Astrocyte of the spinal cord (primary cell): Measurements from ENCODE around the gene SATB1.

Experiments
- DNase-seq: peaks from one replicate; pipeline ENCODE4 v3.0.0; 2011; ENCODE audit warnings: low read depth, low spot score
- H3K4me3 ChIP-seq: 2 replicates; pipeline ENCODE4 v1.5.1; 2011; ENCODE audit warnings: low read depth, mild to moderate bottlenecking, low read length, moderate library complexity
- CTCF ChIP-seq: IDR thresholded peaks from 2 replicates; pipeline ENCODE4 v1.5.1; 2012; ENCODE audit warnings: low read depth, mild to moderate bottlenecking, low read length, inconsistent platforms
- in situ Hi-C: cut with HindIII; loops from 2 replicates; pipeline ENCODE4 v1.10.0; 2017; ENCODE audit warnings: low sequenced_read_pairs

Gene SATB1

GRCh38 chr3:18446149-18446825 is 21.1 kb upstream of the SATB1 start:
- in situ Hi-C loops, result no loop called here
- H3K4me3 ChIP-seq, result no peak overlapping the region
- no peak for DNase-seq
- TF ChIP-seq CTCF, result no peak

GRCh38 chr3:18445401-18446148 is 20.4 kb upstream of the SATB1 start:
- H3K4me3 ChIP-seq, result peak overlapping the region; percentile 39
- no peak for TF ChIP-seq CTCF
- DNase-seq, result no peak
- in situ Hi-C loops, result no loop called here

GRCh38 chr3:18444595-18445400 is 19.7 kb upstream of the SATB1 start:
- in situ Hi-C loops, result no loop called here
- DNase-seq, result peak; percentile 56
- H3K4me3 ChIP-seq, result peak overlapping the region; percentile 49
- peak; percentile 46 for TF ChIP-seq CTCF

- no peak for TF ChIP-seq CTCF
- DNase-seq, result no peak
- peak overlapping the region; percentile 49 for H3K4me3 ChIP-seq
- in situ Hi-C loops, result no loop called here
These were observed 18.8 kb upstream of the SATB1 start for GRCh38 chr3:18443665-18444594.

- peak overlapping the region; percentile 49 for H3K4me3 ChIP-seq
- in situ Hi-C loops, result no loop called here
- DNase-seq, result no peak
- TF ChIP-seq CTCF, result no peak
These were observed 17.9 kb upstream of the SATB1 start for GRCh38 chr3:18442756-18443664.
